Caco-2 (cell line): ENCODE measurements around the gene HOXA7. TPM values are rescaled to one million over a fixed set of nuclear protein-coding genes. Genes with fewer than 3 reads are reported as not detected.
A peak's percentile ranks its signal among the peaks of the same experiment; 100 is the strongest.

ENCODE experiments used
- BruUV-seq: library from RNA; stranded (reverse); fragments of 400-500 nt; replicated peaks from 2 replicates; lab custom pipeline; 2021; lab: Mats Ljungman, UMichigan
- CTCF ChIA-PET: fragments of 300-600 bp; sonication (Branson Sonifier 250); formaldehyde crosslinking; loops from one replicate; lab custom pipeline; 2022; ENCODE audit warnings: antibody characterized with exemption; lab: Charles Lee
- POLR2A ChIA-PET: fragments of 300-600 bp; sonication (Branson Sonifier 250); formaldehyde crosslinking; loops from one replicate; lab custom pipeline; 2022; ENCODE audit warnings: antibody characterized with exemption; lab: Charles Lee
- DNase-seq, 2 experiments: peaks; one replicate each; pipeline versions ENCODE4 v3.0.0 to v3.0.0-alpha.2; 2020 to 2022
- H3K27me3 ChIP-seq: replicated peaks from 2 replicates; pipeline ENCODE4 v1.6.0; 2011; ENCODE audit warnings: low read length; ENCODE audit not compliant: control insufficient read depth, insufficient read depth
- H3K36me3 ChIP-seq: 2 replicates; pipeline ENCODE4 v1.5.1; 2011; ENCODE audit warnings: low read length; ENCODE audit not compliant: control insufficient read depth, insufficient read depth
- H3K4me1 ChIP-seq: fragments of 250-450 bp; sonication (Bioruptor Pico); 2 replicates; pipeline ENCODE4 v1.5.1; 2020; ENCODE audit warnings: mild to moderate bottlenecking
- H3K4me3 ChIP-seq: 2 replicates; pipeline ENCODE4 v1.5.1; 2011; ENCODE audit warnings: low read depth, mild to moderate bottlenecking, control low read depth, low read length
- H3K9me3 ChIP-seq: fragments of 250-450 bp; sonication (Bioruptor Pico); 2 replicates; pipeline ENCODE4 v1.5.1; 2020; ENCODE audit warnings: mild to moderate bottlenecking, moderate library complexity
- H3K27ac Mint-ChIP-seq: one replicate; pipeline ENCODE4 v1.8.0; 2022; ENCODE audit warnings: mixed read lengths; ENCODE audit not compliant: unreplicated experiment
- H3K27me3 Mint-ChIP-seq: one replicate; pipeline ENCODE4 v1.8.0; 2022; ENCODE audit warnings: mixed read lengths; ENCODE audit not compliant: insufficient read depth, unreplicated experiment
- H3K36me3 Mint-ChIP-seq: one replicate; pipeline ENCODE4 v1.8.0; 2022; ENCODE audit warnings: mild to moderate bottlenecking, mixed read lengths; ENCODE audit not compliant: insufficient read depth, unreplicated experiment
- H3K4me1 Mint-ChIP-seq: one replicate; pipeline ENCODE4 v1.8.0; 2022; ENCODE audit warnings: low read depth, mixed read lengths; ENCODE audit not compliant: unreplicated experiment
- H3K4me3 Mint-ChIP-seq: one replicate; pipeline ENCODE4 v1.8.0; 2022; ENCODE audit warnings: mild to moderate bottlenecking, moderate library complexity, mixed read lengths; ENCODE audit not compliant: unreplicated experiment
- H3K9me3 Mint-ChIP-seq: one replicate; pipeline ENCODE4 v1.8.0; 2022; ENCODE audit warnings: mixed read lengths; ENCODE audit not compliant: unreplicated experiment
- intact Hi-C: fragments of 100-400 bp; cut with micrococcal nuclease; formaldehyde crosslinking; loops from one replicate; pipeline ENCODE4 v1.10.0; 2022; ENCODE audit not compliant: unreplicated experiment
- total RNA-seq: library from RNA; stranded (reverse); gene quantifications from 2 replicates; pipeline ENCODE4 v1.2.3, GENCODE V29; 2022
- TF ChIP-seq, protein P1 (sequence below), 2 experiments: fragments of 200-600 bp in 1 of 2; IDR thresholded peaks; 1 replicate in 1 of 2; 2 replicates in 1 of 2; pipeline versions ENCODE4 v1.5.1 to v1.8.0; 2011 to 2022; ENCODE audit warnings: antibody characterized with exemption in 1 of 2, control low read depth in 1 of 2, inconsistent platforms in 1 of 2, low read depth in 1 of 2, low read length in 1 of 2, mild to moderate bottlenecking in 1 of 2, moderate library complexity in 1 of 2; ENCODE audit not compliant: insufficient read depth in 1 of 2, severe bottlenecking in 1 of 2, unreplicated experiment in 1 of 2

HOXA7 gene
- total RNA-seq, 1 experiment from 2014 or later: 19.9 TPM

DNA sequence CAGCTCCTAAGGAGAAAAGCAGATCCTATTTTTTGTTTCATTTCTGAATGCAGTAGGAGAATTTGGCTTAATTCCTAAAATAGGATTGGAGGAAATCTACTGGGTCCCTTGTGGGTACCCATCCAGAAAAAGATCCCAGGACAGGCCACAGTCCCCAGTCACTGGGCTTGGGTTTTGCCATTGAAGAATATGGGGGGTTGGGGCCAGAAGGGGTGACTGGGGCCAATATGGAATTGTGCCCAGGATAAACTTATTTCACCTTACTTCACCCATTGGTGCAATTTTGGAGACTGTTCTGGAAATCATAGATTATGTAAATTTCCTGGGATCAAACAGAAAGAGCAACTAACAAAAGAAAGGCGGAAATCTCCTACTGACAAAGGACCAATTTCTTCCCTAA, 18.0 kb downstream of the HOXA7 start:
- intact Hi-C loops: no loop called here
- no peaks in the 10 kb centered on the region for H3K36me3 ChIP-seq
- BruUV-seq: no TSS peak
- no peak overlapping the region for H3K4me3 ChIP-seq
- H3K27me3 ChIP-seq: no peaks in the 10 kb centered on the region
- Mint-ChIP-seq H3K27me3 (no peaks in the 10 kb centered on the region), H3K4me3 (peak overlapping the region; percentile 70), H3K9me3 (no peaks in the 10 kb centered on the region), H3K36me3 (peaks cover 5% of the 10 kb centered on the region), H3K27ac (no peak overlapping the region), H3K4me1 (peaks cover 14% of the 10 kb centered on the region)
- ChIA-PET POLR2A (no interaction called here), CTCF (no interaction called here)
- TF ChIP-seq, protein P1, sequence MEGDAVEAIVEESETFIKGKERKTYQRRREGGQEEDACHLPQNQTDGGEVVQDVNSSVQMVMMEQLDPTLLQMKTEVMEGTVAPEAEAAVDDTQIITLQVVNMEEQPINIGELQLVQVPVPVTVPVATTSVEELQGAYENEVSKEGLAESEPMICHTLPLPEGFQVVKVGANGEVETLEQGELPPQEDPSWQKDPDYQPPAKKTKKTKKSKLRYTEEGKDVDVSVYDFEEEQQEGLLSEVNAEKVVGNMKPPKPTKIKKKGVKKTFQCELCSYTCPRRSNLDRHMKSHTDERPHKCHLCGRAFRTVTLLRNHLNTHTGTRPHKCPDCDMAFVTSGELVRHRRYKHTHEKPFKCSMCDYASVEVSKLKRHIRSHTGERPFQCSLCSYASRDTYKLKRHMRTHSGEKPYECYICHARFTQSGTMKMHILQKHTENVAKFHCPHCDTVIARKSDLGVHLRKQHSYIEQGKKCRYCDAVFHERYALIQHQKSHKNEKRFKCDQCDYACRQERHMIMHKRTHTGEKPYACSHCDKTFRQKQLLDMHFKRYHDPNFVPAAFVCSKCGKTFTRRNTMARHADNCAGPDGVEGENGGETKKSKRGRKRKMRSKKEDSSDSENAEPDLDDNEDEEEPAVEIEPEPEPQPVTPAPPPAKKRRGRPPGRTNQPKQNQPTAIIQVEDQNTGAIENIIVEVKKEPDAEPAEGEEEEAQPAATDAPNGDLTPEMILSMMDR (IDR thresholded peaks at IDR 0.05; ENCODE audit: insufficient read depth in 1 of 2, low read depth in 1 of 2, low read length in 1 of 2, severe bottlenecking in 1 of 2, unreplicated experiment in 1 of 2): no peak
- H3K9me3 ChIP-seq: no peaks in the 10 kb centered on the region
- H3K4me1 ChIP-seq: peaks cover 17% of the 10 kb centered on the region
- DNase-seq: no peak

DNA sequence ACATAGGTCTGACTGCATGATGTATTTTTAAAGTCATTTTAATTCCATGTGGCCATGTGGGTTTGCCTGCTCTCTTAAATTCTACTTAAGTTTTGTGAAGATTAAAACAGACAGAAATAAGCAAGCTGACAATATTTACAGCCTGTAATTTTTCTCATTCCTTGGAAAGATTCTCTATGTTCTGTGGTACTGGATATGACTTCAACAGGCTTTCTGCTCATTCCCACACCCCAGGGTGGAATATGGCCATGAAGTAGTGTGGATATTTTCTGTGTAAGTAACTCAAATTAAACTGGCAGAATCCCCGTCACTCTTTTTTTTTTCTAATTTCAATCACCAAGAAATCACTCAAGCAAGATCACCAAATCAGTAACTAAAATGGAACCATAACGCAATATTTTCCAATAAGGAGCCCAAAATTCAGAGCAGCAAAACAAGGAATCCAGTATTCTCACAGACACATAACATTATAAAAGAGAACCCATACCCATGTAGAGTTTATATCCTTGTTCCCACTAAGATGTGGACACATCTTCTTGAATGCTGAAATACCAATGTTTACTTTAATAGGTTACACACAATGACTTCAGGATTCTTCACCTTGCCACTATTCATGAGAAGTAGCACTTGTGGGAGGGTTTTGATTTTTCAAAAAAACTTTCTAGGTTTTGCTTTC, 18.7 kb downstream of the HOXA7 start:
- BruUV-seq: no TSS peak
- H3K27me3 ChIP-seq: no peaks in the 10 kb centered on the region

DNA sequence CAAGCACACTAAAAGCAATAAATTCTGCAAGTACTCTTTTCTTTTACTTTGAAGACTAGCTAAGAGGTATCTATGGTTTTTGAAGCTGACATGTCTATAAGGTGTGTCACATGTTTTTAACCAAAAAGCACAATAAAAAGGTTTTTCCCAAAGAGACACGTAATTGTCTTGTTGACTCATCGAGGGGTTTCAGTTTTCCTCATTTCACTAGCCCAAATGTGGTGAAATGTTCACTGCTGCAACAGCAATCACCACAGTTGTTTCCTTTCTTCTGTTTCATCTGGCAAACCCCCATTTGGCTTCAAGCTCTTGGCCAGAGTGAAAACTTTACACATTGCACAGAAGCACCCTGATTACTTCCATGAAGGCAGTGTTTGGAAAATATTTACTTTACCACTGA, 22.1 kb downstream of the HOXA7 start:
- H3K36me3 ChIP-seq: no peaks in the 10 kb centered on the region
- H3K27ac Mint-ChIP-seq: no peak overlapping the region
- no peaks in the 10 kb centered on the region for H3K9me3 Mint-ChIP-seq
- intact Hi-C loops: no loop called here
- no peak for DNase-seq
- POLR2A ChIA-PET: no interaction called here
- no peaks in the 10 kb centered on the region for H3K27me3 Mint-ChIP-seq
- H3K4me1 ChIP-seq: peaks cover 28% of the 10 kb centered on the region
- no peak overlapping the region for H3K4me3 ChIP-seq
- no peaks in the 10 kb centered on the region for H3K36me3 Mint-ChIP-seq
- H3K4me3 Mint-ChIP-seq: no peak overlapping the region
- H3K4me1 Mint-ChIP-seq: peaks cover 19% of the 10 kb centered on the region
- H3K9me3 ChIP-seq: no peaks in the 10 kb centered on the region
- CTCF ChIA-PET: interaction anchor here (0.7 kb wide), 1 partner anchor 47 kb away, joined by 3 read pairs; no protein-coding TSS in a partner anchor
- H3K27me3 ChIP-seq: no peaks in the 10 kb centered on the region
- no TSS peak for BruUV-seq
- TF ChIP-seq, protein P1 (IDR thresholded peaks at IDR 0.05; ENCODE audit: insufficient read depth in 1 of 2, low read depth in 1 of 2, low read length in 1 of 2, severe bottlenecking in 1 of 2, unreplicated experiment in 1 of 2): no peak

More for the DNA sequence above, 18.7 kb downstream of the HOXA7 start:
- ChIA-PET CTCF (no interaction called here), POLR2A (no interaction called here)
- Histone ChIP-seq H3K4me3 (no peak overlapping the region), H3K36me3 (no peaks in the 10 kb centered on the region), H3K4me1 (peaks cover 23% of the 10 kb centered on the region), H3K9me3 (no peaks in the 10 kb centered on the region)
- Mint-ChIP-seq H3K4me1 (peaks cover 16% of the 10 kb centered on the region), H3K4me3 (no peak overlapping the region), H3K27me3 (no peaks in the 10 kb centered on the region), H3K27ac (no peak overlapping the region), H3K9me3 (no peaks in the 10 kb centered on the region), H3K36me3 (peaks cover 5% of the 10 kb centered on the region)
- TF ChIP-seq, protein P1 (IDR thresholded peaks at IDR 0.05; ENCODE audit: insufficient read depth in 1 of 2, low read depth in 1 of 2, low read length in 1 of 2, severe bottlenecking in 1 of 2, unreplicated experiment in 1 of 2): no peak
- DNase-seq: no peak
- intact Hi-C loops: no loop called here
